Measurements from ENCODE around the gene CAMSAP2.

DNA sequence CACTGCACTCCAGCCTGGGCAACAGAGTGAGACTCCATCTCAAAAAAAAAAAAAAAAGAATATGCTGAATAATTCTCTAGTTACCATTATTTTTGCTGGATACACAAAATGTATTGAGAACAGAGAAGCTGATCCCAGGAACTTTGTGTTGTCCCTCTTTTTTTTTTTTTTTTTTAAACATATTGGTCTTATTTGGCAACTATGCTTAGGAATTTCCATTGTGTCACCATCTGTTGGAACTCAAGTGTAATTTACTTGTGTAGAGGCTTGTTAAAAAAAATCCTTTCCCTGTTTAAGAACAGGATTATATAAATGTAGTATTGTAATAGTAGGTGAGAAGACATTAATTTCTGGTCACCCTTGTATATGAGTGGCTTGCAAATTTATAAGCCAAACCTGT lies 28.6 kb downstream of the CAMSAP2 start:
- TF ChIP-seq, protein P1, sequence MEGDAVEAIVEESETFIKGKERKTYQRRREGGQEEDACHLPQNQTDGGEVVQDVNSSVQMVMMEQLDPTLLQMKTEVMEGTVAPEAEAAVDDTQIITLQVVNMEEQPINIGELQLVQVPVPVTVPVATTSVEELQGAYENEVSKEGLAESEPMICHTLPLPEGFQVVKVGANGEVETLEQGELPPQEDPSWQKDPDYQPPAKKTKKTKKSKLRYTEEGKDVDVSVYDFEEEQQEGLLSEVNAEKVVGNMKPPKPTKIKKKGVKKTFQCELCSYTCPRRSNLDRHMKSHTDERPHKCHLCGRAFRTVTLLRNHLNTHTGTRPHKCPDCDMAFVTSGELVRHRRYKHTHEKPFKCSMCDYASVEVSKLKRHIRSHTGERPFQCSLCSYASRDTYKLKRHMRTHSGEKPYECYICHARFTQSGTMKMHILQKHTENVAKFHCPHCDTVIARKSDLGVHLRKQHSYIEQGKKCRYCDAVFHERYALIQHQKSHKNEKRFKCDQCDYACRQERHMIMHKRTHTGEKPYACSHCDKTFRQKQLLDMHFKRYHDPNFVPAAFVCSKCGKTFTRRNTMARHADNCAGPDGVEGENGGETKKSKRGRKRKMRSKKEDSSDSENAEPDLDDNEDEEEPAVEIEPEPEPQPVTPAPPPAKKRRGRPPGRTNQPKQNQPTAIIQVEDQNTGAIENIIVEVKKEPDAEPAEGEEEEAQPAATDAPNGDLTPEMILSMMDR (IDR thresholded peaks at IDR 0.05), result no peak
- TF ChIP-seq POLR2A (IDR thresholded peaks at IDR 0.05), result no peak
